SK-N-SH treated with all-trans-retinoic acid at 6 μM for 48 hours (cell line): ENCODE measurements around the gene TSC2.

ENCODE experiments used
- ATAC-seq: fragments of 200-7000 bp; cut with Tn5 transposase; 3 replicates; pipeline ENCODE4 v1.9.1; 2020; ENCODE audit warnings: mild to moderate bottlenecking, moderate library complexity
- ARNTL ChIP-seq: fragments of 450-650 bp; formaldehyde crosslinking; IDR thresholded peaks from 2 replicates; pipeline ENCODE4 v1.5.0; 2020; ENCODE audit warnings: low read depth, mild to moderate bottlenecking, moderate library complexity, borderline replicate concordance
- BACH2 ChIP-seq: fragments of 250-450 bp; sonication (Bioruptor Pico); IDR thresholded peaks from 2 replicates; pipeline ENCODE4 v1.9.0; 2021; ENCODE audit warnings: mild to moderate bottlenecking, borderline replicate concordance
- CSDC2 ChIP-seq: fragments of 250-450 bp; sonication (Bioruptor Pico); IDR thresholded peaks from 2 replicates; pipeline ENCODE4 v1.5.0; 2020; ENCODE audit warnings: mild to moderate bottlenecking, moderate library complexity
- CSRNP3 ChIP-seq: fragments of 250-450 bp; sonication (Bioruptor Pico); IDR thresholded peaks from 2 replicates; pipeline ENCODE4 v1.5.1; 2021; ENCODE audit warnings: mild to moderate bottlenecking, moderate library complexity
- ISL1 ChIP-seq: fragments of 250-450 bp; sonication (Bioruptor Pico); IDR thresholded peaks from 2 replicates; pipeline ENCODE4 v2.1.2; 2022; ENCODE audit warnings: mild to moderate bottlenecking, moderate library complexity
- PPARA ChIP-seq: fragments of 250-450 bp; sonication (Bioruptor Pico); IDR thresholded peaks from 2 replicates; pipeline ENCODE4 v1.5.0; 2020; ENCODE audit warnings: mild to moderate bottlenecking, borderline replicate concordance
- RARB ChIP-seq: fragments of 250-450 bp; sonication (Bioruptor Pico); IDR thresholded peaks from 2 replicates; pipeline ENCODE4 v1.8.0; 2021; ENCODE audit warnings: mild to moderate bottlenecking, moderate library complexity
- SNAI2 ChIP-seq: fragments of 250-450 bp; sonication (Bioruptor Pico); IDR thresholded peaks from 2 replicates; pipeline ENCODE4 v1.5.0; 2020; ENCODE audit warnings: mild to moderate bottlenecking, moderate library complexity
- TCF4 ChIP-seq: fragments of 250-450 bp; sonication (Bioruptor Pico); IDR thresholded peaks from 2 replicates; pipeline ENCODE4 v1.8.0; 2021; ENCODE audit warnings: mild to moderate bottlenecking, moderate library complexity, borderline replicate concordance
- TOX ChIP-seq: fragments of 250-450 bp; sonication (Bioruptor Pico); IDR thresholded peaks from 2 replicates; pipeline ENCODE4 v1.8.0; 2021; ENCODE audit warnings: mild to moderate bottlenecking, moderate library complexity, borderline replicate concordance
- ZC3H10 ChIP-seq: fragments of 250-450 bp; sonication (Bioruptor Pico); IDR thresholded peaks from 2 replicates; pipeline ENCODE4 v1.5.1; 2021; ENCODE audit warnings: mild to moderate bottlenecking, moderate library complexity
- ZFP3 ChIP-seq: fragments of 250-450 bp; sonication (Bioruptor Pico); IDR thresholded peaks from 2 replicates; pipeline ENCODE4 v1.5.0; 2020; ENCODE audit warnings: mild to moderate bottlenecking, moderate library complexity
- ZFP30 ChIP-seq: fragments of 450-650 bp; formaldehyde crosslinking; IDR thresholded peaks from 2 replicates; pipeline ENCODE4 v1.5.0; 2022; ENCODE audit warnings: mild to moderate bottlenecking, moderate library complexity
- ZNF565 ChIP-seq: fragments of 450-650 bp; formaldehyde crosslinking; conservative IDR thresholded peaks from 2 replicates; pipeline ENCODE4 v1.5.0; 2020; ENCODE audit warnings: low read depth, mild to moderate bottlenecking, moderate library complexity
- TF ChIP-seq, protein P1 (sequence below): fragments of 250-450 bp; sonication (Bioruptor Pico); IDR thresholded peaks from 2 replicates; pipeline ENCODE4 v1.5.1; 2020; ENCODE audit warnings: low read depth, mild to moderate bottlenecking, moderate library complexity
- TF ChIP-seq, protein P2 (sequence below): fragments of 250-450 bp; sonication (Bioruptor Pico); IDR thresholded peaks from 2 replicates; pipeline ENCODE4 v1.8.0; 2020; ENCODE audit warnings: mild to moderate bottlenecking, moderate library complexity, borderline replicate concordance

The TSC2 gene

GRCh38 chr16:2037115-2037514 is 10.7 kb upstream of the TSC2 start:
- no peak for TF ChIP-seq CSRNP3 (CRISPR knock-in tag)
- no peak for TF ChIP-seq TCF4 (CRISPR knock-in tag)
- TF ChIP-seq BACH2 (CRISPR knock-in tag): no peak
- TF ChIP-seq ZFP3 (CRISPR knock-in tag): no peak
- no peak for ATAC-seq

DNA sequence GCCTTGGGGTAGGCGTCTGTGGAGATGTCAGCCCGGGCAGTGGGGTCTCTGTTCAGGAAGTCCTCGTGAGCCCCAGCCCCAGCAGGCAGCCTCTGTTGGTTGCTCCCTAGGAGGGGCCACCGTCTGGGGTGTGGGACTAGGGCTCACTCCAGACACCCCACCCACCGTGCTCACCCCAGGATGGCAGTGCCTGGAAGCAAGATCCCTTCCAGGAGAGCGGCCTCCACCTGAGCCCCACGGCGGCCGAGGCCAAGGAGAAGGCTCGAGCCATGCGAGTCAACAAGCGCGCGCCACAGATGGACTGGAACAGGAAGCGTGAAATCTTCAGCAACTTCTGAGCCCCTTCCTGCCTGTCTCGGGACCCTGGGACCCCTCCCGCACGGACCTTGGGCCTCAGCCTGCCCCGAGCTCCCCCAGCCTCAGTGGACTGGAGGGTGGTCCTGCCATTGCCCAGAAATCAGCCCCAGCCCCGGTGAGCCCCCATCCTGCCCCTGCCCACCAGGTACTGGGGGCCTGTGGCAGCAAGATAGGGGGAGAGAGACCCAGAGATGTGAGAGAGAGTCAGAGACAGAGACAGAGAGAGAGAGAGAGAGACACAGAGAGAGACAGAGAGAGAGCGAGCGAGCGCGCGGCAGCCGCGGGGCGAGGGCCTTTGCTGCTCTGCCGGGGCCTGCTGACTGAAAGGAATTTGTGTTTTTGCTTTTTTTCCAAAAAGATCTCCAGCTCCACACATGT is 10.0 kb upstream of the TSC2 start:
- TF ChIP-seq SNAI2 (CRISPR knock-in tag): no peak
- no peak for ATAC-seq

DNA sequence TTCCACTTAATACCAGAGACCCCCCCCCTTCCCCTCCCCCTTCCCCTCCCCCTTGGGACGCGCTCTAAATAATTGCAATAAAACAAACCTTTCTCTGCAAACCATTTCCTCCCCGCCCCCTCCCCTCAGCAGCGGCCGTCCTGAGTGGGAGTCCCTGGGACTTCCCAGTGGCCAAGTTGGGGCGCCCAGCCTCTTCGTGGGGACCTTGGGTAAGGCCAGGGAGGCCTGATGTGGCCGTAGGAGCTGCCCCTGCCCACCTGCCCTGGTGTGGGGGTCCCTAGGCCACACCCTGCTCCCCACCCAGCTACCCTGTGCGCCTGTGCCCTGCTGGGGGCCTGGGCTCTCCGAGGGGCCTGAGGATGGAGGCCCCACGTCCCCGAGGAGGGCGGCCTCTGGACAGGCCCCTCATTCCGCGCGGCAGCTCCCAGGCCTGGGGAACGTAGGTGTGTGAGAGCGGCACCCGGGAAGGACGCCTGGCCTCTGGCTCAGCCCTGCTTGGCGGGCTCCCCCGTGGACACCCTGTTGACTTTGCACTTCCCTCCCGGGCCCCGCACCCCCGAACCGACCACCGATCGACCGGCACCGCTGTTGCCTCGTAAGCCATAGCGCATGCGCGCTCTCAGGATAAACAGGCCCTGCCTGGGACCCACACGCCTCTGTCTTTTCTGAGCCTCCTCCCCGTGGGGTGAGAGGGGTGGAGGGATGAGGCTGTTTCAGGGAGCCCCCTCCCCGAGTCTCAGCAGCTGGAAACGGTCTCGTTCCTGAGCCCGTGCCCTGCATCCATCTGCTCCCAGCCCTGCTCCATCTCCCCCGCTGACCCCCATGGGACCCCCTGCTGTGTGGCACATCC is 9.2 kb upstream of the TSC2 start:
- ATAC-seq: no peak
- TF ChIP-seq RARB (no peak), ARNTL (CRISPR knock-in tag) (no peak), PPARA (CRISPR knock-in tag) (no peak), CSDC2 (no peak), ISL1 (CRISPR knock-in tag) (no peak), BACH2 (CRISPR knock-in tag) (no peak), TOX (CRISPR knock-in tag) (no peak), ZC3H10 (no peak)
- TF ChIP-seq, protein P1, sequence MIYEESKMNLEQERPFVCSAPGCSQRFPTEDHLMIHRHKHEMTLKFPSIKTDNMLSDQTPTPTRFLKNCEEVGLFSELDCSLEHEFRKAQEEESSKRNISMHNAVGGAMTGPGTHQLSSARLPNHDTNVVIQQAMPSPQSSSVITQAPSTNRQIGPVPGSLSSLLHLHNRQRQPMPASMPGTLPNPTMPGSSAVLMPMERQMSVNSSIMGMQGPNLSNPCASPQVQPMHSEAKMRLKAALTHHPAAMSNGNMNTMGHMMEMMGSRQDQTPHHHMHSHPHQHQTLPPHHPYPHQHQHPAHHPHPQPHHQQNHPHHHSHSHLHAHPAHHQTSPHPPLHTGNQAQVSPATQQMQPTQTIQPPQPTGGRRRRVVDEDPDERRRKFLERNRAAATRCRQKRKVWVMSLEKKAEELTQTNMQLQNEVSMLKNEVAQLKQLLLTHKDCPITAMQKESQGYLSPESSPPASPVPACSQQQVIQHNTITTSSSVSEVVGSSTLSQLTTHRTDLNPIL (CRISPR knock-in tag): no peak
- TF ChIP-seq, protein P2, sequence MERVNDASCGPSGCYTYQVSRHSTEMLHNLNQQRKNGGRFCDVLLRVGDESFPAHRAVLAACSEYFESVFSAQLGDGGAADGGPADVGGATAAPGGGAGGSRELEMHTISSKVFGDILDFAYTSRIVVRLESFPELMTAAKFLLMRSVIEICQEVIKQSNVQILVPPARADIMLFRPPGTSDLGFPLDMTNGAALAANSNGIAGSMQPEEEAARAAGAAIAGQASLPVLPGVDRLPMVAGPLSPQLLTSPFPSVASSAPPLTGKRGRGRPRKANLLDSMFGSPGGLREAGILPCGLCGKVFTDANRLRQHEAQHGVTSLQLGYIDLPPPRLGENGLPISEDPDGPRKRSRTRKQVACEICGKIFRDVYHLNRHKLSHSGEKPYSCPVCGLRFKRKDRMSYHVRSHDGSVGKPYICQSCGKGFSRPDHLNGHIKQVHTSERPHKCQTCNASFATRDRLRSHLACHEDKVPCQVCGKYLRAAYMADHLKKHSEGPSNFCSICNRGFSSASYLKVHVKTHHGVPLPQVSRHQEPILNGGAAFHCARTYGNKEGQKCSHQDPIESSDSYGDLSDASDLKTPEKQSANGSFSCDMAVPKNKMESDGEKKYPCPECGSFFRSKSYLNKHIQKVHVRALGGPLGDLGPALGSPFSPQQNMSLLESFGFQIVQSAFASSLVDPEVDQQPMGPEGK (CRISPR knock-in tag): no peak

DNA sequence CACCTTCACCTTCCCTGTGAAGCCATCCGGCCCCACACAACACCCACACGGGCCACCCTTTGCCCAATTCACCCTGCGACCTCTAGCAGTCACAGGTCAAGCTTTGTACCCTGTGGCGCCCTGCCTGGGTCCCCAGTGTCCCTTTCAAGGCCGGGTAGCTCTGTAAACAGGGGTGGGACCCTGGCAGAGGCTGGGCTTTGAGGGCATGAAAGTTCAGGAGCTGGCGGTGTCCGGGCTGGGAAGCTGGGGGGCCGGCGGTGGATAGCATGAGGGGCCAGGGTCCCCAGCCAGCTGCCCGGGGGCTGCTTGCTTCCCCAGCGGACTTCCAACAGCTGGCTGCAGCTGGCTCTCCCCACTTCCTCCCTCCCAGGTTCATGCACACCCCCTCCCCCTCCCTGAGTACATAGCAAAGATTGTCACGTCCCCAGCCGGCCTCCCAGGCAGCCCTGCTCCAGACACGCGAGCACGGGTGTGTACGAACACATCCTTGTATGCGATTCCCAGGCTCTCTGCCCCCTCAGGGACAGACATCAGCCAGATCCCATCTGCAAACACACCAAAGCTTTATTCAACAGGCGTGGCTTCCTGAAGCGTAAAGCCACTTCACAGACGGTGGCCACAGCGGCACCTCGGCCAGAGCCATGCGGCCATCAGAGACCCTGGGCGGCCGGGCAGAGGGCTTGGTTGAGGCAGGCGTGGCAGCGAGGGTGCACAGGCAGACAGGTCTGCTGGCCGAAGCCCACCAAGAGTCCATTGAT is 8.3 kb upstream of the TSC2 start:
- no peak for ATAC-seq
- TF ChIP-seq, protein P2 (CRISPR knock-in tag): no peak
- no peak for TF ChIP-seq ZNF565 (CRISPR knock-in tag)

GRCh38 chr16:2040041-2040786 is 7.6 kb upstream of the TSC2 start:
- no peak for ATAC-seq
- TF ChIP-seq SNAI2 (CRISPR knock-in tag) (no peak), ZFP30 (CRISPR knock-in tag) (no peak)
